ENCODE data around the gene LRRC63. TPM values are rescaled to one million over a fixed set of nuclear protein-coding genes. Genes with fewer than 3 reads are reported as not detected.
"Not testable (repeated sequence)": the region's sequence is repeated elsewhere in the genome, so short reads cannot be mapped to it uniquely, and the experiment has no call there.

Gene LRRC63
- total RNA-seq, 1 donor from 2014 or later, result 2.0 TPM

DNA sequence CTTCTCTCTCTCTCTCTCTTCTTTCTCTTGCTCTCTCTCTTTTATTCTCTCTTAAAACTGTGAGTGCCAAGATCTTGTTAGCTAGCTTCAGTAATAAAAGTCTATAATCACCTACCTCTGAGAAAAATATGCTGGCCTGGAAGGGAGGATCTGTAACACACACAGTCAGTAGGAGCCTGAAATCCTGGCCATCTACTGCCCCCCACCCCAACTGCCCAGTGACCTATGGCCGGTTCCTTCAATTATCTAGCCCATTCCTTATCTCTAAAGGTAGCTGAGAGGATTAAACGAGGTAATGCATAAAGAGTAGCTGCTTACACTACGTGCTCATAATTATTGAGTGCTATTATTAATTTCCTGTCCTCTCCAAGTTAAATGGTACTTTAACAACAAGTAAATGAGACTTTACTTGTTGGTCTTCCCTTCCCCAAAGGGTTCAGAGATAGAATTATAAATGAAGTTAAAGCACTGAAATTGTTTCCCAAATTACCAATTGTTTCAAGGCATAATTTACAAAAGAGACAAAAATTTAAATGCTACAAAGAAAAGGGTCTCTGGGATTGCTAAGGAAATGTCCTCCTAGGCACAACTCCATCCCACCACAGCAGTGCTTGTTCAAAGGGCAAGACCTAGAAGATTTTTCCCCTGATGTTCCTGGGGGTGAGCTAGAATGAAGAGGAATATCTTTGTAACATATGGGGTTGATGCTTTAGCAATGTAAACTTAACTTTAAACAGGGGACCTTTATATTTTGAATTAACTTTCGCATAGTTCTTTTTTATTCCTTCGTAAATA is 31.6 kb upstream of the LRRC63 start:
- no peak for FAIRE-seq

DNA sequence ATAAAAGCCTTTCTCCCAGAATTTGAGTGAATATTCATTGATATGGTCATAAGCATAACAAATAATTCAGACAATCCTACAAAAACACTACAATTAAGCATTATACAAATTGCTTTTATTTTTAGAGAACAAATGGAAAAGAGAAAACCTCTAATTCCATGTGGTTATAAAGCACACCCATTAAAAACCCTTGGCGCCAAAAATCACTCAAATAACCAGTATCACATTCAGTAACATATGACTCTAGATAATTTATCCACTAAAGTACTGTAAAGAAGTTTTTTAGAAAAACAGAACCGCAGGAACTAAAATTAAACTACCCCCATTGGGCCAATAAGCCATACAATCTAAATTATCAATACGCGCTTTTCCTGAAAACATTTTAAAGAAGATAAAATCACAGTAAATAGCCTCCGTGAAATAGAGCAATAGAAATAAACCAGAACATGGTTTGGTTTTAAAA is 30.3 kb upstream of the LRRC63 start:
- no peak for DNase-seq (ENCODE audit: low spot score in 2 of 2)
- FAIRE-seq, result no peak

More for the DNA sequence above, 31.6 kb upstream of the LRRC63 start:
- DNase-seq (ENCODE audit: low spot score in 2 of 2), result no peak

DNA sequence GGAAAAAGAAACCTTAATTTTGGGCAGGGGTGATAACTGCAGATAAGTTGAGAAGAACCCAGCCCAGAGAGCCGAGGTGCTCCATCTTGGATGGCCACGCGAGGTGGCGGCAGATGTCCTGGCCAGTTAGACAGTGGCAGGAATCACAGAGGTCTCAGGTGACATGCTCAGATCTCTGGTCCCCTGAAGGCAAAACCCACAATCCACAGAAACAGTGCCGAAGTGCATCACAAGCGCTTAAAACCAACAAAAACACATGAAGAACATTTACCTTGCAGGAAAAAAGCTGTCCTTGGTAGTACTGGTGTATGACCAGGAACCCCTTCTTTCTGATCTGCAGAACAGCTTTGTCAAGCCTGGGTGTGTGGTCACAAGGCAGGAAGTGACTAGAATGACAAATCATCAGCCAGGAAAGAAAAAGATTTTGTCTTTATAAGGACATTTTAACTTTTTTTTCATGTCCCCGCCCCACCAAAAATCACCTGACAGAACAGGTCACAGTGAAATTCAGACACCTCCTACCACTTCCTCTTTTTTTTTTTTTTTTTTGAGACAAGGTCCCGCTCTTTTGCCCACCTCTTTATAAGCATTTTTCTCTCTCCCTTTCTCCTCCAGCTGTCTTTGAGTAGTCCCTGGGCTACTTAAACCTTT is 29.8 kb upstream of the LRRC63 start, which contains the start of gene LCP1:
Gene LCP1 (minus strand): TSS at position 338 of the 651 bp plus-strand sequence. CDS start 22,515 bp downstream, outside the sequence.
- DNase-seq (ENCODE audit: low spot score in 2 of 2) (no peak), FAIRE-seq (no peak)

DNA sequence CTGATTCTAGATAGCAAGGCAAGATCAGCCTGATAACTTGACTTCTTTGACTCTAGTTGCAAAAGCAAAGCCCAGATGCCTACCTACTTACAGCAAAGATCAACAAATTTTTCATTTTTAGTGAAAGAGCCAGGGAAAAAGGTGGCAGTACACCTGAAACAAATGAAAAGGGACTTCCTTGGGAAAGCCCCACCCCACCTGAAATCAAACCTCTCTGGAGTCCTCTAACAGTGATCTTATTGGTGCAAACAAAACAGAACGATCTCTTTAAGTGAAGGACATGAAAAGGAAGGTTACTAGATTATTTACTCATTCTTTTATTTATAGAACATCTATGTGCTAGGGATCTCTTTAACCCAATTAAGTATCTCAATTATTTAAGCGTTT is 29.2 kb upstream of the LRRC63 start:
- no peak for FAIRE-seq

DNA sequence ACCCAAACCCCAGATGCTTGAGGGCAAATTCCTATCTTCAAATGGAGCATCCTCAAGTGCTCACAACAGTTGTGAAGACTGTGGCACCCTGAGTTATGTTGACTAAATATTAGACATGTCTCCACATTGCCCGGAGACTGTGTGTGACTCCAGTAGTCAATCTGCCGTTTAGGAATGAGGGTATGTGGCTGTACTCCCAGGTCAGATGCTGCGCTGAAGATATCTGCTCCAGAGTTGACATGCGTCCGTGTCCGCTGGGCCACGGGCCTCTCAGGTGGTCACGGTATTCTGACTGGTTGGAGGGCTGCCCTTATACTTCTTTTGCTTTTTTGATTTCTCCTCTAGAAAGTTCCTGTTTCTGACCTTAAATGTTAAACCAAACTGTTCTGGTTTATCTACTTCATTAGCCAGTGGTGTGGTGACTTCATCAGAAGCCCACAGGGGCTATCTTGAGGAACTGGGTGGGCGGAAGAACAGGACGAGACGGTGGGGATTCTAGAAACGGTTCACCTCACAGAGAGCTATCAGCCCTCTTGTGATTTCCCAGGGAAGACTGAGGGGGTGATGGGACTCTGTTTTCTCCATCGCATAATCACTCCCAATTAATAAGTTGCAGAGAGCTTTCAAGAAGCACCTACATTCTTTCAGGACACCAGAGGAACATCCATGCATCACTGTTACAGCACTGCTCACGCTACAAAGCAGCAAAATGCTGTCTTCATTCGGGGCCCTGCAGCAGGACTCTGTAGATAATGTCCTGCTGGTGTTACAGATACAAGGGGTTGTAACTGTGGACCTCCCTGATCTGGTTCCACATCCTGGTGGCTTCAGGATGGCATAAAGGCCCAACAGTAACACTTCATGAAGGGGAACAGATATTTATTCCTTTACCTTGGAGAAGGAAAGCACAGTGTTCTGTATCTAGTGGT is 28.4 kb upstream of the LRRC63 start:
- DNase-seq (ENCODE audit: low spot score in 2 of 2) (no peak), FAIRE-seq (no peak)

More for the DNA sequence above, 29.2 kb upstream of the LRRC63 start:
- no peak for DNase-seq (ENCODE audit: low spot score in 2 of 2)

DNA sequence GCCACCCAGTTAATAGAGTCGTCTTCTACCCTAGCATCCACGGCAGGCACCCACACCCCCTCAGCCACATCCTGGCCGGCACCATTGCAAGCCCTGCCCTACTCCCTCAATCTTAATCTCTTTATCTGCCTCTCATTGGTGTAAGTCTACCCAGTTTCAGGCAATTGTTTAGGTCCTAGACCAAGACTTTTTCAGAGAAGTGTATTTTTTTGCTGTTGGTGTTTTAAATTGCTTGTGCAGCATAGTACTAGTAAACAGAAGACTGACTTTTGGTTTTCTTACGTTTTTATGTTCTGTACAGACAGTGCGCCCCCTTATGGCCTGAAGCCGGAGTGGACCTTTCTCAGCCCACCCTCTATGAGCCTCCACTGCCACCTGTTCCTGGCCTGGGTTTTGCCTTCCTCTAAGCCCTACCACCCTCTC is 27.4 kb upstream of the LRRC63 start:
- DNase-seq (ENCODE audit: low spot score in 2 of 2) (no peak), FAIRE-seq (no peak)

DNA sequence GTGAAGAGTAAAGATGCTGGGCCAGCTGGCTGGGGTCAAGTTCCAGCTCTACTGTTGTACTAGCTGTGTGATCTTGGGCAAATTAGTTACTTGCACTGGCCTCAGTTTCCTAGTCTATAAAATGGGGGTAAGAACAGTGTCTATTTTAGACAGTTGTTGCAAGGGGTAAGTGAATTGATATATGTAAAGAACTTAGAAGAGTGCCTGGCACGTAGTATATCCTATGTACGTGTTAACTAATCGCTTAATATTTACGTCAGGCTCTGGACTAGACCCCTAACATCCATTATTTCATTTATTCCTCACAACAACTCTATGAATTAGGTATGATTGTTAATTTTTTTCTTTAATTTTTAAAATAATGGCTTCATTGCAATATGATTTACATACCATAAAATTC is 26.1 kb upstream of the LRRC63 start:
- FAIRE-seq, result no peak
- DNase-seq (ENCODE audit: low spot score in 2 of 2), result no peak

DNA sequence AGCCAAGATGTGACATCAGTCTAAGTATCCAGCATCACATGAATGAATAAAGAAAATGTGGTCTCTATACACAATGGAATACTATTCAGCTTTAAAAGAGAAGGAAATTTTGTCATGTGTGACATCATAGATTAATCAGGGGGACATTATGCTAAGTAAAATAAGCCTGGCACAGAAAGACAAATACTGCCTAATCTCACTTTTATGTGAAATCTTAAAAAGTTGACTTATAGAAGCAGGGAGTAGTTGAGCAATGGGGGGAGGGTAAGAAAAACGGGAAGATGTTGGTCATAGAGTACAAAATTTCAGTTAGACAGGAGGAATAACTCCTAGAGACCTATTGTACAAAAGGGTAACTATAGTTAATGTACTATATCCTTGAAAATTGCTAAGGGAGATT is 19.3 kb upstream of the LRRC63 start:
- DNase-seq (ENCODE audit: low spot score in 2 of 2) (no peak), FAIRE-seq (no peak)

DNA sequence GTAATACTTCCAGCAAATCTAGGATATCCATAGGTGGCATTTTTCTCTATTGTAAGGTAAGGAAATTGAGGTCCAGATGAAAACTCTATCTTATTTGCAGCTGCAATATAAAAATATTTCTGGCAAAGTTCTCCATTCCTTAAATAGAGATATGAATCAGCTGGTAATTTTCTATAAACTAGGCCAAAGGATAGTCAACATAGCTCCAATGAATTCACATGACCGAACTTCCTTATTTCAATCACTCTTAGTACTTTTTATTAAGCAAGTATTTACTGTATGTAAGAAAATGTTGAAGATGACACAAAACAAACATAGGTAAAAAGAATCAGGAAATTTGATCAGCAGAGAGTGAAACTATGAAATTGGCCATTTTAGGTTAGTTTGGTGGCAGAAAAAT is 16.7 kb upstream of the LRRC63 start:
- FAIRE-seq (no peak), DNase-seq (ENCODE audit: low spot score in 2 of 2) (no peak)

DNA sequence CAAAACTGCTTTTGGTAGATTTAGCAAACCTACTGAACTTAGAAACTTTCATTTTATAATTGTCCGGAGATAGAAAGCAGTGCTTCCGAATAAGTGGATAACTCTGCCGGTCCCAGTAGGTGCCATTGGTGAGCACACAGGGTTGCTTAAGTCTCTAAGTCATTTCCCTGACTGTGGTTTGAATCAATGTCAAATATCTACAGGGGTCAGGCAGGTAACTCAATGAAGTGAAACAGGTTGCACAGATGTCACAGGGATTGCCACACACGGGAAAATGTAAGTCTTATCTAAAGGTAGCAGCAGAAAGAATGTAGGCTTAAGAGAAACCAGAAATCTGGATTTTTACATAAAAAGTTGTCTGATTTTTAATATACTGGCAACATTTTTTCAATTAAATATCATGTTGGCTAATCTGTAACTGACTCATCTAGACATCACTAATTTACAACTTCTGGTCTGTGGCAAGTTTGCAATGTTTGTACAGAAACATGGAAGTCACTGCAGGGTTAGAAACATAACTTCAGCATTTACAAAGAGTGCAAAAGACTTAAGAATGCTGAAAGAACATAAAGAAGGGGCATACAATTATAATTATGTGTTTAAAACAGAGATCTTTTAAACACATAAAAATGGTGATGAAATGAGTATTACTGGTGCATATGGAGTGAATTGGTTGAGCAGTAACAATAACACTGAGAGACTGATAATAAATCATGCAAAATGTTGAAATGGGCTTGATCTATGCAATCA is 14.3 kb upstream of the LRRC63 start:
- DNase-seq (ENCODE audit: low spot score in 2 of 2) (no peak), FAIRE-seq (no peak)

DNA sequence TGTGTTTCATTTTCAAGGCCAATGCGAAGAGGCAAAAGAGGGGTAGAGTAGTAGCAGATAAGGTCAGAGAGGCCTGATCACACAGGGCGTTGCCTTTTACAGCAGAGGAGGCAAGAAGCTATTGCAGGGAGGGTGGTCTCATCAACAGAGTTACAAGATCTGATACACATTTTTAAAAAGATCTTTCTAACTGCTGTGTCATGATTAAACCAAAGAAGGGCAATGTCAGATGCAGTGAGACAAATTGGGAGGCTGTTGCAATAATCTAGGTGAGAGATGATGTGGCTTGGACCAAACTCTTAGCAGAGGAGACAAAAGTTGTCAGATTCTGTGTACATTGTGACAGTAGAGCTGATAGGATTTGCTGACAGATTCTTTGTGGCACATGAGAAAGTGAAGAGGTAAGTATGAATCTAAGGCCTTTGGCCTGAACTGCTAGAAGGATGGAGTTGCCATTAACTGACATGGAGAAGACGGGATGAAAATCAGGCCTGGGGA is 13.0 kb upstream of the LRRC63 start:
- FAIRE-seq (no peak), DNase-seq (ENCODE audit: low spot score in 2 of 2) (no peak)

DNA sequence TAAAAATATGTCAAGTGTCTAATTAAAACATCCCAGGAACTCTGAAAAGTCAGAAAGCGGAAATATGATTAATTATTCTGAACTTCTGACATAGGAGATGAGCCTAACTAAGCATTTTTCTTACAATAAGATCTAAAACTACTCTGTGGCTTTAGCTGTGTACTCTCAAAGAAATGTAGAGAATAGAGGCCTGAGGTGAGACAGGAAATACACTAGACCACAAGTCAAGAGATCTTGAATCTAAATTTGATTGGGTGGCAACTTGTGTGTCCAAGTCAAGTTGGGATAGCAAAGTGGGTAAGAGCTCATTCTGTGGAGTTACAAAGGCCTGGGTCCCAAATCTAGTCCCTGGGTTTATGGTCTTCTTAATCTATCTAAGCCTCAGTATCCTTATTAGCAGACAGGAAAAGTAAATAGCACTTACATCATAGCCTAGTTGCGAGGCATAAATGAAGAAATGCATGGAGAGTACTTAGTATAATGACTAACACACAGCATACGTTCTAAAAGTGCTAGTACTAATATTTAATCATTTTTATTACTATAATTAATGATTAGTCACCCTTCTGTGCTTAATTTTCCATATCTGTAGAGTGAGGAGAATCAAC is 9.4 kb upstream of the LRRC63 start:
- DNase-seq (ENCODE audit: low spot score in 2 of 2), result no peak
- no peak for FAIRE-seq

DNA sequence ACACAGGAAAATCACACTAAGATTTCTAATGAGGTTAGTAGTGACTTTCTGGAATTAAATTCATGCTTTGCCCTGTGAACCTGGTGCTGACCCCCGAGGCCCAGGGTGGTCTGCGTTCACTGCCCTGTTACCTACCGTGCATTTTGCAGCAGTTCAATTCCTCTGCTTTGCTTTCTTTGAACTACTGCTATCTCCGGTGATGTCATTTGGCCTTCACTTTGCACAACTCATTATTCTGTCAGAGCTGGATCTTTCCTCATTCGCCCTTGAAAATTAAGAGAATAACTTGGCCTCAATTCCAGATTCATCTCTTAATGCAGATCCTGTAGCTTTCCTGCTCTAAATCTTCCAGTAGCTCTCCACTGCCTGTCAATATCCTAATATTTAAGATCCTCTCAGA is 8.8 kb upstream of the LRRC63 start:
- FAIRE-seq, result no peak
- DNase-seq (ENCODE audit: low spot score in 2 of 2), result no peak

DNA sequence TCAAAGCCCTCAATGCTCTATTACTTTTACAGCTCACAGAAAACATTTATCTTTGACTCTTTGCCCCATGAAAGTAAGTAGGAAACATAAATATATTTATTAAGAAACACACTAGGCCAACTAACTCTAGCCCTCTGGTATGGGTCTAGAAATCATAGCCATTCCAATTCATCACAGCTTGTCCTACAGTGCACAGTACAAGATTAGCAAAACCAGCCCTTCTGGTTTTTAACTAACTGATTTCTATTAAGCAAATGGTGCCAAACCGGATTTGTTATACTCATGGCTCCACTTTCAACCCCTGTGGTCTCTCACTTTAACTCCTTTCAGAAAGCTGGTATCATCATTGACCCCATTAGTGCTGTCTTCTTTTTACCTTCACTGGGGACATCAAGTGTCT is 5.6 kb upstream of the LRRC63 start:
- FAIRE-seq, result no peak
- no peak for DNase-seq (ENCODE audit: low spot score in 2 of 2)

DNA sequence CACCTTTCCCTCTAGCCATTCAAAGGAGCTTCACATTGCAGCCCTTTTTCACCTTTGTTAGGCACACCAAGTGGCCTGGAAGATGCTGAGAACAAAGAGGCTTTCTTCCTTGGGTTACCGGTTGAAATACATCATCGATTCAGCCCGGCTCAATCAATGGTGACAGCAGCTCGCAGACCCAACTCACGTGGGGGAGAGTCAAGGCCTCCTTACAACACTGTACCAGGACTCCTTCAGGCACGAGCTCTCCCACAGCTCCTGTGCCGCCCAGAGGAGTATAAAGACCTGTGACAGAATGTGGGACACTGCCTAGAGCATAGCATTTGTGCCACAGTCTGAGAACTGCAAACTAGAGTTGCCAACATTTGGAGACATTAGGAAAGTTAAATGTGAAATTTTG is 3.9 kb upstream of the LRRC63 start:
- no peak for DNase-seq (ENCODE audit: low spot score in 2 of 2)
- FAIRE-seq, result no peak

DNA sequence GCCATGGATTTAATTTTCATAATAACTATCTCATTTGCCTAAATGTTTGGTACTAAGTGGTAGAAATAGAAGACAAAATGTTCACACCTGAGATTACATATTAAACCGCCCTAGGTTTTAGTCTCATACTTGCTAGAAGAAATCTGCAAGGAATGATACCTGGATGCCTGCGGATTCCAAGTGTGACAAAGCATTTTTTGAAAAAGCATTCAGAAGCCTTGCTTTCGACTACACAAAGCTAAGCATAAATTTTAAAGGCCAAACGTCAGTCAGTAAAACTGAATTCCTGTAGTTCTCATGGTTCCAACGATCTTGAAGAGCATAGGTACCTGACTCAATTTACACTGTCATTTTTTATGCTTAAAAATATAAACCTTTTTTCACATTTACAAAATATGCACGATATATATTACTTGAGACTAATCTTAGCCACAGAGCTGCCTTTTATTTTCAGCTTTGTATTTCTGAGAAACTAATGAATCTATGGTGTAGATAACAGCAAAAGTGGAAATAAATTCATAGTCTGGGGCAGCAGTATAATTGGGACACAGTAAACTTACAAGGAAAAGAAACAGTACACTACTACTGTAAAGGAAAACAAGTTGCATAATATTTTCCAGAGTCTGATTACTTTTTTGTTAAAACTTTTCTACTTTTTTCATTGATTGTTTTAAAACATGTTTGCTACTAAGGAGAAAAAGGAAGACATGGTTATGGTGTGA is 1.2 kb upstream of the LRRC63 start:
- no peak for FAIRE-seq
- no peak for DNase-seq (ENCODE audit: low spot score in 2 of 2)

DNA sequence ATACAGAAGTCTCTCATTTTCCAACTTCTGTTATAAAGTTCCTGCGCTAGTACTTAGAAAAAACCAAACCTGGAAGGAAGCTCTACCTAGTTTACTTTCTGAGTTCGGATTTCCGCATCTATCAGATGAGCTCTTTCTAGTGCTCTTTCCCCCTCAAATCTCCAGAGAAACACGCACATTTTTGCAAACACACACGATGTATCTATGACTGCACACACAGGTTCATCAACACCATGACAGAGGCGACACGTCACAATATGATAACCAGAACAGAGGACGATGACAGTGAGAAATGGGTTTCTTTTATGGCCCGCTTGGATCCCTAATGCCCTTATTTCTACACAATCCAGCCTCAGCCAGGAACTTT is 629 bp upstream of the LRRC63 start:
- no peak for FAIRE-seq
- DNase-seq (ENCODE audit: low spot score in 2 of 2), result peak in 1 of 2 donors; percentile 18

DNA sequence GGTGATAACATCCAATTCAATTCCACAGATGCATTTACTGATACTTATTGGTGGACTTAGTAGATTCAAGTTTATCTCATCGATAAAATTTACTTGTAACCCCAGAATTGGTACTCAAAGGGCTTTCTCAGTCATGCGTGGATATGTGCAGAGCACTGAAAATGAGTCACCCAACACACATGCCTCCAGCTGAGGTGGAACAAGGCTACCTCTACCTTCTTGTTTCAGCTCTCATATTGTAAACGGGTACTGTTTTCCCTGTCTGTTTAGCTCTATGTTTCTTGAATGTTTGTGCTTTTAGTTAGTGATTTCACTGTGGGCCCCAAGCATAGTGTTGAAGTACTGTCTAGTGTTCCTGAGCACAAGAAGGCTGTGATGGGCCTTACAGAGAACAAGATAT is 1.5 kb downstream of the LRRC63 start:
- FAIRE-seq (no peak), DNase-seq (ENCODE audit: low spot score in 2 of 2) (no peak)

DNA sequence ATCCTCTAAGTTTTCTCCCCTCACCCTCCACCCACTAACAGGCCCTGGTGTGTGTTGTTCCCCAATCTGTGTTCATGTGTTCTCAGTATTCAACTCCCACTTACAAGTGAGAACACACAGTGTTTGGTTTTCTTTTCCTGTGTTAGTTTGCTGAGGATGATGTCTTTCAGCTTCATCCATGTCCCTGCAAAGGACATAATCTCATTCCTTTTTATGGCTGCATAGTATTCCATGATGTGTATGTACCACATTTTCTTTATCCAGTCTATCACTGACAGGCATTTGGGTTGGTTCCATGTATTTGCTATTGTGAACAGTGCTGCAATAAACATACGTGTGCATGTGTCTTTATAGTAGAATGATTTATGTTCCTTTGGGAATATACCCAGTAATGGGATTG is 3.0 kb downstream of the LRRC63 start:
- not testable (repeated sequence) for FAIRE-seq; DNase-seq (ENCODE audit: low spot score in 2 of 2)
